SK-N-MC (cell line): ENCODE data around the gene VMP1.

Source experiments
- EZH2 ChIP-seq: fragments of 200-600 bp; sonication (generic); IDR thresholded peaks from one replicate; pipeline ENCODE4 v1.6.1; 2017; ENCODE audit warnings: antibody characterized with exemption
- POLR2AphosphoS5 ChIP-seq: IDR thresholded peaks from 2 replicates; pipeline ENCODE4 v1.6.1; 2012; ENCODE audit warnings: mild to moderate bottlenecking, low read depth, low read length, borderline replicate concordance

GRCh38 chr17:59810894-59811153 lies 103.4 kb downstream of the VMP1 start:
- TF ChIP-seq POLR2AphosphoS5 = no peak
- no peak for TF ChIP-seq EZH2
